CD1c-positive myeloid dendritic cell (primary cell): ENCODE data around the gene GMPR2.
"Not testable (repeated sequence)": the region's sequence is repeated elsewhere in the genome, so short reads cannot be mapped to it uniquely, and the experiment has no call there.

ENCODE experiments used
- DNase-seq: peaks from one replicate; pipeline ENCODE4 v3.0.0-alpha.2; 2016; ENCODE audit errors: extremely low spot score

Gene GMPR2

GRCh38 chr14:24202538-24202937, 30.2 kb upstream of the GMPR2 start:
- not testable (repeated sequence) for DNase-seq

GRCh38 chr14:24203249-24203886, 29.4 kb upstream of the GMPR2 start:
- DNase-seq: not testable (repeated sequence)

GRCh38 chr14:24204163-24205146, 28.3 kb upstream of the GMPR2 start:
- DNase-seq: no peak

- no peak for DNase-seq
Measured at GRCh38 chr14:24206260-24207103, 26.2 kb upstream of the GMPR2 start.

- no peak for DNase-seq
Measured at GRCh38 chr14:24207104-24207551, 25.6 kb upstream of the GMPR2 start.

GRCh38 chr14:24207625-24208024, 25.1 kb upstream of the GMPR2 start:
- no peak for DNase-seq

GRCh38 chr14:24211311-24211710, 21.4 kb upstream of the GMPR2 start:
- DNase-seq: no peak

- peak; percentile 98 for DNase-seq
Measured at GRCh38 chr14:24212924-24213865, 19.5 kb upstream of the GMPR2 start, which contains the start of gene CHMP4A. TSS of gene CHMP4A (minus strand) at chr14:24213488. CDS start at chr14:24213439, 49 bp downstream.

GRCh38 chr14:24213866-24214662, 18.7 kb upstream of the GMPR2 start:
- no peak for DNase-seq

- peak; percentile 95 for DNase-seq
Measured at GRCh38 chr14:24215495-24216344, 17.0 kb upstream of the GMPR2 start, which contains the start of gene MDP1. TSS of gene MDP1 (minus strand) at chr14:24216066. CDS start at chr14:24215955, 111 bp downstream.

- no peak for DNase-seq
Measured at GRCh38 chr14:24216345-24216699, 16.4 kb upstream of the GMPR2 start.

- DNase-seq: not testable (repeated sequence)
Measured at GRCh38 chr14:24216876-24217275, 15.9 kb upstream of the GMPR2 start.

GRCh38 chr14:24219080-24219479, 13.6 kb upstream of the GMPR2 start:
- no peak for DNase-seq

- no peak for DNase-seq
Measured at GRCh38 chr14:24219521-24219920, 13.2 kb upstream of the GMPR2 start.

- DNase-seq: not testable (repeated sequence)
Measured at GRCh38 chr14:24222987-24223386, 9.7 kb upstream of the GMPR2 start.

GRCh38 chr14:24224618-24225071, 8.1 kb upstream of the GMPR2 start:
- no peak for DNase-seq

- DNase-seq: no peak
Measured at GRCh38 chr14:24226473-24226872, 6.3 kb upstream of the GMPR2 start.

- DNase-seq: no peak
Measured at GRCh38 chr14:24228902-24229301, 3.8 kb upstream of the GMPR2 start.
